ENCODE measurements around the gene ADGRL2.

ADGRL2 gene

GRCh38 chr1:81760477-81761097 is 40.1 kb upstream of the ADGRL2 start:
- Histone ChIP-seq H3K27me3 (ENCODE audit: low read length) (no peaks in the 10 kb centered on the region), H3K9me3 (ENCODE audit: insufficient read depth, low read length) (no peaks in the 10 kb centered on the region), H3K79me2 (ENCODE audit: insufficient read depth, low read length) (no peaks in the 10 kb centered on the region), H3K36me3 (ENCODE audit: low read length) (no peaks in the 10 kb centered on the region), H3F3A (ENCODE audit: insufficient read depth) (no peaks in the 10 kb centered on the region), H2AFZ (ENCODE audit: low read depth, low read length, severe bottlenecking) (no peak overlapping the region), H3K4me3 (ENCODE audit: insufficient read depth, low read length, poor library complexity, severe bottlenecking) (no peak overlapping the region), H3K9me2 (replicated peaks; ENCODE audit: insufficient read depth, low read length) (no peaks in the 10 kb centered on the region), H3K9ac (ENCODE audit: low read length) (no peak overlapping the region), H3K4me2 (ENCODE audit: low read depth, low read length, poor library complexity, severe bottlenecking) (no peak overlapping the region), H3K27ac (ENCODE audit: low read depth, low read length) (no peak overlapping the region), H4K20me1 (ENCODE audit: low read depth, low read length) (no peaks in the 10 kb centered on the region)
- TF ChIP-seq EZH2phosphoT487 (conservative IDR thresholded peaks at IDR 0.05; ENCODE audit: low read length) (no peak), CTCF (IDR thresholded peaks at IDR 0.05; ENCODE audit: insufficient read depth, low read length, poor library complexity, severe bottlenecking) (peak; percentile 32)

GRCh38 chr1:81775510-81775909 is 25.2 kb upstream of the ADGRL2 start:
- Histone ChIP-seq H3K27me3 (ENCODE audit: low read length) (no peaks in the 10 kb centered on the region), H3K4me3 (ENCODE audit: insufficient read depth, low read length, poor library complexity, severe bottlenecking) (no peak overlapping the region), H3F3A (ENCODE audit: insufficient read depth) (no peaks in the 10 kb centered on the region), H2AFZ (ENCODE audit: low read depth, low read length, severe bottlenecking) (peak overlapping the region; percentile 80), H3K36me3 (ENCODE audit: low read length) (no peaks in the 10 kb centered on the region), H3K9ac (ENCODE audit: low read length) (no peak overlapping the region), H3K27ac (ENCODE audit: low read depth, low read length) (no peak overlapping the region), H3K79me2 (ENCODE audit: insufficient read depth, low read length) (no peaks in the 10 kb centered on the region), H3K9me3 (ENCODE audit: insufficient read depth, low read length) (no peaks in the 10 kb centered on the region), H3K9me2 (replicated peaks; ENCODE audit: insufficient read depth, low read length) (no peaks in the 10 kb centered on the region), H3K4me2 (ENCODE audit: low read depth, low read length, poor library complexity, severe bottlenecking) (no peak overlapping the region), H4K20me1 (ENCODE audit: low read depth, low read length) (no peaks in the 10 kb centered on the region)
- TF ChIP-seq EZH2phosphoT487 (conservative IDR thresholded peaks at IDR 0.05; ENCODE audit: low read length), result no peak
- TF ChIP-seq CTCF (IDR thresholded peaks at IDR 0.05; ENCODE audit: insufficient read depth, low read length, poor library complexity, severe bottlenecking), result no peak

DNA sequence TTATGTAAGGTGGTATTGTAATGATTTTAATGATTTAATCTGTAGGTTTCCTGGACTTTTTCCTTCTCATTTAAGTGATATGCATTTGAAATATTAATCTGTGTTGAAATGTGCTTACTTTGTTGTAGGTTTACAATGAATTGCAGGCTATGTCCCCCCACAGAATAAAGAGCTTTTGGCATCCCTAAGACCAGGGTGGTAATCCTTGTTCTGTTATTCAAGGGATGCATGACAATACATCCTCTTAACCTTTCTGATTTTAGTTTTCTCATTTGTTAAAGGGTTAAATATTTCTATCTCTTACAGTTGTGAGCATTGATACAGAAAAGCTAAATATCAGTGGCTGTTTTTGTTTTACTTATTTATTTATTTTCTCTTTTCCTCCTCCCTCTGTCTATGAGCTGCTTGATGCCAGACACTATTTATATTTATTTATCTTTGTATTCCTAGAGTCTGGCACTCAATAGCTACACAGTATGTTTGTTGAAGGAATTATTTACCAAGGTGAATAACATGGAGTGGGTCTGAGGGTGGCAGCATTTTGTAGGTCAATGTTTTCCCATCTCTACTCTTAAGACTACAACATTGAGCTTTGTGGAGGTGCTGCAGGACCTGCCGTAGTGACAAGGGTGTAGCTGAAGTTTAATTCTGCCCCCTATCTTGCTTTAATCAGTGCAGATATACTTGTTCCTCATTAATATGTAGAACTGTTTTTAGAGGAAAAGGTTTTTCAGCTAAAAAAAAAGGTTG is 19.9 kb upstream of the ADGRL2 start:
- Histone ChIP-seq H3K79me2 (ENCODE audit: insufficient read depth, low read length) (no peaks in the 10 kb centered on the region), H3K27ac (ENCODE audit: low read depth, low read length) (no peak overlapping the region)

More for the DNA sequence above, 19.9 kb upstream of the ADGRL2 start:
- H3K36me3 ChIP-seq (ENCODE audit: low read length), result no peaks in the 10 kb centered on the region
- H3K9me2 ChIP-seq (replicated peaks; ENCODE audit: insufficient read depth, low read length), result no peaks in the 10 kb centered on the region
- no peaks in the 10 kb centered on the region for H3F3A ChIP-seq (ENCODE audit: insufficient read depth)
- H3K4me2 ChIP-seq (ENCODE audit: low read depth, low read length, poor library complexity, severe bottlenecking), result no peak overlapping the region
- H2AFZ ChIP-seq (ENCODE audit: low read depth, low read length, severe bottlenecking), result no peak overlapping the region
- no peaks in the 10 kb centered on the region for H4K20me1 ChIP-seq (ENCODE audit: low read depth, low read length)
- H3K9me3 ChIP-seq (ENCODE audit: insufficient read depth, low read length), result no peaks in the 10 kb centered on the region
- H3K4me3 ChIP-seq (ENCODE audit: insufficient read depth, low read length, poor library complexity, severe bottlenecking), result no peak overlapping the region
- no peak overlapping the region for H3K9ac ChIP-seq (ENCODE audit: low read length)
- H3K27me3 ChIP-seq (ENCODE audit: low read length), result no peaks in the 10 kb centered on the region
- no peak for TF ChIP-seq EZH2phosphoT487 (conservative IDR thresholded peaks at IDR 0.05; ENCODE audit: low read length)
- TF ChIP-seq CTCF (IDR thresholded peaks at IDR 0.05; ENCODE audit: insufficient read depth, low read length, poor library complexity, severe bottlenecking), result no peak
